Common myeloid progenitor, CD34-positive (primary cell): ENCODE results near the gene PAFAH1B1.
"Not testable (repeated sequence)": the region's sequence is repeated elsewhere in the genome, so short reads cannot be mapped to it uniquely, and the experiment has no call there.

Experiments used
- CTCF ChIA-PET: fragments of 350-600 bp; sonication (Branson Sonifier 250); formaldehyde crosslinking; loops from one replicate; lab custom pipeline; 2021; ENCODE audit warnings: antibody characterized with exemption; lab: Charles Lee
- POLR2A ChIA-PET: fragments of 350-600 bp; sonication (Branson Sonifier 250); formaldehyde crosslinking; loops from one replicate; lab custom pipeline; 2021; ENCODE audit warnings: antibody characterized with exemption; lab: Charles Lee
- DNase-seq, 3 donors: peaks; one replicate each; pipeline versions ENCODE4 v3.0.0 to v3.0.0-alpha.2; 2013
- H3K27ac ChIP-seq, 2 experiments: 1 replicate in 1 of 2; 2 replicates in 1 of 2; pipeline ENCODE4 v1.7.0; 2013; ENCODE audit warnings: inconsistent platforms in 2 of 2, low read length in 2 of 2, mild to moderate bottlenecking in 2 of 2, low read depth in 1 of 2, moderate library complexity in 1 of 2; ENCODE audit not compliant: severe bottlenecking in 2 of 2, insufficient read depth in 1 of 2, poor library complexity in 1 of 2
- H3K27me3 ChIP-seq, 5 experiments: replicated peaks in 2 of 5; 1 replicate in 3 of 5; 2 replicates in 2 of 5; pipeline versions ENCODE4 v1.6.1 to v1.7.0; 2013; ENCODE audit warnings: low read length in 4 of 5, mild to moderate bottlenecking in 2 of 5, moderate library complexity in 2 of 5, inconsistent platforms in 1 of 5; ENCODE audit not compliant: insufficient read depth in 5 of 5, control insufficient read depth in 4 of 5
- H3K36me3 ChIP-seq, 4 experiments: 1 replicate in 2 of 4; 2 replicates in 2 of 4; pipeline versions ENCODE4 v1.6.1 to v1.7.0; 2013; ENCODE audit warnings: low read length in 3 of 4, control low read depth in 1 of 4, mild to moderate bottlenecking in 1 of 4; ENCODE audit not compliant: control insufficient read depth in 4 of 4, insufficient read depth in 4 of 4
- H3K4me1 ChIP-seq, 4 experiments: 1 replicate in 3 of 4; 2 replicates in 1 of 4; pipeline versions ENCODE4 v1.6.1 to v1.7.1; 2013; ENCODE audit warnings: low read length in 3 of 4, mild to moderate bottlenecking in 3 of 4, control low read depth in 1 of 4, inconsistent platforms in 1 of 4, moderate library complexity in 1 of 4; ENCODE audit not compliant: control insufficient read depth in 4 of 4, insufficient read depth in 4 of 4; ENCODE audit errors: control extremely low read depth in 1 of 4
- H3K4me3 ChIP-seq, 7 experiments: 1 replicate in 4 of 7; 2 replicates in 3 of 7; pipeline versions ENCODE4 v1.5.1 to v1.7.0; 2013; ENCODE audit warnings: mild to moderate bottlenecking in 7 of 7, low read length in 6 of 7, moderate library complexity in 6 of 7, inconsistent platforms in 2 of 7, low read depth in 2 of 7, control low read depth in 1 of 7; ENCODE audit not compliant: insufficient read depth in 4 of 7, control insufficient read depth in 1 of 7; ENCODE audit errors: extremely low read depth in 1 of 7
- H3K9me3 ChIP-seq, 5 experiments: 1 replicate in 4 of 5; 2 replicates in 1 of 5; pipeline versions ENCODE4 v1.6.1 to v1.7.1; 2013; ENCODE audit warnings: low read length in 4 of 5, mild to moderate bottlenecking in 2 of 5, inconsistent platforms in 1 of 5, low read depth in 1 of 5, moderate library complexity in 1 of 5; ENCODE audit not compliant: control insufficient read depth in 4 of 5, insufficient read depth in 2 of 5; ENCODE audit errors: control extremely low read depth in 1 of 5
- WGBS: methylation state at CpG from one replicate; pipeline ENCODE4 v1.1.5; 2013; ENCODE audit not compliant: insufficient coverage; 5-methylcytosine and 5-hydroxymethylcytosine counted together

Gene PAFAH1B1

GRCh38 chr17:2679247-2679646, 85.8 kb downstream of the PAFAH1B1 start:
- H3K27ac ChIP-seq, H3K27me3 ChIP-seq, DNase-seq, CTCF ChIA-PET, H3K9me3 ChIP-seq, H3K4me3 ChIP-seq, H3K4me1 ChIP-seq: not testable (repeated sequence)
- POLR2A ChIA-PET: interaction anchor here (0.5 kb wide), 1 partner anchor 790 kb away, joined by 4 read pairs; no protein-coding TSS in a partner anchor
- WGBS: 86% methylated on average over 1 of the region's 1 CpG
- H3K36me3 ChIP-seq: peaks cover 23 to 71% (median 42%) of the 10 kb centered on the region in 4 experiments

- no peak overlapping the region for H3K27ac ChIP-seq
- H3K36me3 ChIP-seq: peaks cover 23 to 71% (median 42%) of the 10 kb centered on the region in 4 experiments
- no peaks in the 10 kb centered on the region for H3K4me1 ChIP-seq
- no peaks in the 10 kb centered on the region for H3K27me3 ChIP-seq
- no peaks in the 10 kb centered on the region for H3K9me3 ChIP-seq
- POLR2A ChIA-PET: no interaction called here
- DNase-seq: no peak
- WGBS: 94% methylated on average over 2 of the region's 2 CpGs
- CTCF ChIA-PET: no interaction called here
- no peak overlapping the region for H3K4me3 ChIP-seq
Measured at GRCh38 chr17:2680961-2681360, 87.5 kb downstream of the PAFAH1B1 start.

GRCh38 chr17:2681650-2682049, 88.2 kb downstream of the PAFAH1B1 start:
- no peaks in the 10 kb centered on the region for H3K9me3 ChIP-seq
- no peaks in the 10 kb centered on the region for H3K27me3 ChIP-seq
- H3K4me1 ChIP-seq: no peaks in the 10 kb centered on the region
- ChIA-PET POLR2A (no interaction called here), CTCF (no interaction called here)
- H3K27ac ChIP-seq: no peak overlapping the region
- H3K4me3 ChIP-seq: no peak overlapping the region
- WGBS: 100% methylated on average over 5 of the region's 7 CpGs
- no peak for DNase-seq
- H3K36me3 ChIP-seq: peaks cover 20 to 67% (median 38%) of the 10 kb centered on the region in 4 experiments

GRCh38 chr17:2682176-2682938, 88.9 kb downstream of the PAFAH1B1 start:
- H3K27ac ChIP-seq: no peak overlapping the region
- H3K9me3 ChIP-seq: no peaks in the 10 kb centered on the region
- no peaks in the 10 kb centered on the region for H3K27me3 ChIP-seq
- ChIA-PET POLR2A (no interaction called here), CTCF (no interaction called here)
- H3K36me3 ChIP-seq: peaks cover 17 to 62% (median 37%) of the 10 kb centered on the region in 4 experiments
- H3K4me1 ChIP-seq: no peaks in the 10 kb centered on the region
- DNase-seq: no peak
- H3K4me3 ChIP-seq: no peak overlapping the region
- WGBS: no CpG with 5 or more reads among the region's 3 CpGs

- CTCF ChIA-PET: no interaction called here
Measured at GRCh38 chr17:2683912-2684311, 90.5 kb downstream of the PAFAH1B1 start.

GRCh38 chr17:2684549-2684948, 91.1 kb downstream of the PAFAH1B1 start:
- 98% methylated on average over 14 of the region's 18 CpGs for WGBS
- ChIA-PET CTCF (no interaction called here), POLR2A (interaction anchor here (0.6 kb wide), 2 partner anchors 160 to 1448 kb away, joined by 3 to 5 read pairs; no protein-coding TSS in a partner anchor)
- no peaks in the 10 kb centered on the region for H3K27me3 ChIP-seq
- no peak for DNase-seq
- H3K27ac ChIP-seq: no peak overlapping the region
- no peaks in the 10 kb centered on the region for H3K4me1 ChIP-seq
- no peaks in the 10 kb centered on the region for H3K9me3 ChIP-seq
- H3K4me3 ChIP-seq: no peak overlapping the region
- H3K36me3 ChIP-seq: peaks cover 15 to 56% (median 36%) of the 10 kb centered on the region in 4 experiments

More at GRCh38 chr17:2683912-2684311, 90.5 kb downstream of the PAFAH1B1 start:
- H3K27me3 ChIP-seq: no peaks in the 10 kb centered on the region
- no peak overlapping the region for H3K27ac ChIP-seq
- WGBS: 87% methylated on average over 7 of the region's 8 CpGs
- H3K4me1 ChIP-seq: no peaks in the 10 kb centered on the region
- peaks cover 17 to 54% (median 35%) of the 10 kb centered on the region in 4 experiments for H3K36me3 ChIP-seq
- DNase-seq: no peak
- POLR2A ChIA-PET: no interaction called here
- no peak overlapping the region for H3K4me3 ChIP-seq
- H3K9me3 ChIP-seq: no peaks in the 10 kb centered on the region

GRCh38 chr17:2685696-2686095, 92.2 kb downstream of the PAFAH1B1 start:
- no peaks in the 10 kb centered on the region for H3K27me3 ChIP-seq

More at GRCh38 chr17:2685696-2686095, 92.2 kb downstream of the PAFAH1B1 start:
- WGBS: 88% methylated on average over 15 of the region's 15 CpGs
- CTCF ChIA-PET: interaction anchor here (1.3 to 1.7 kb wide), 2 partner anchors 9 to 12 kb away, joined by 4 to 7 read pairs; no protein-coding TSS in a partner anchor
- Histone ChIP-seq H3K36me3 (peaks cover 6 to 56% (median 32%) of the 10 kb centered on the region in 4 experiments), H3K4me1 (no peaks in the 10 kb centered on the region), H3K27ac (no peak overlapping the region), H3K4me3 (no peak overlapping the region), H3K9me3 (no peaks in the 10 kb centered on the region)
- DNase-seq: no peak
- POLR2A ChIA-PET: no interaction called here
